Activated CD8-positive, alpha-beta memory T cell treated with anti-CD3 and anti-CD28 coated beads, Interleukin-2, amount 50 U/mL, for 48 hours (primary cell): ENCODE results near the gene PCLAF.
"Not testable (repeated sequence)": the region's sequence is repeated elsewhere in the genome, so short reads cannot be mapped to it uniquely, and the experiment has no call there.

Experiments
- DNase-seq: peaks from one replicate; pipeline ENCODE4 v3.0.0-alpha.2; 2020

PCLAF gene

GRCh38 chr15:64381000-64381751 lies at the start of gene PCLAF:
TSS of gene PCLAF (minus strand) at chr15:64381441. CDS start at chr15:64381371, 70 bp downstream.
- peak; percentile 95 for DNase-seq

DNA sequence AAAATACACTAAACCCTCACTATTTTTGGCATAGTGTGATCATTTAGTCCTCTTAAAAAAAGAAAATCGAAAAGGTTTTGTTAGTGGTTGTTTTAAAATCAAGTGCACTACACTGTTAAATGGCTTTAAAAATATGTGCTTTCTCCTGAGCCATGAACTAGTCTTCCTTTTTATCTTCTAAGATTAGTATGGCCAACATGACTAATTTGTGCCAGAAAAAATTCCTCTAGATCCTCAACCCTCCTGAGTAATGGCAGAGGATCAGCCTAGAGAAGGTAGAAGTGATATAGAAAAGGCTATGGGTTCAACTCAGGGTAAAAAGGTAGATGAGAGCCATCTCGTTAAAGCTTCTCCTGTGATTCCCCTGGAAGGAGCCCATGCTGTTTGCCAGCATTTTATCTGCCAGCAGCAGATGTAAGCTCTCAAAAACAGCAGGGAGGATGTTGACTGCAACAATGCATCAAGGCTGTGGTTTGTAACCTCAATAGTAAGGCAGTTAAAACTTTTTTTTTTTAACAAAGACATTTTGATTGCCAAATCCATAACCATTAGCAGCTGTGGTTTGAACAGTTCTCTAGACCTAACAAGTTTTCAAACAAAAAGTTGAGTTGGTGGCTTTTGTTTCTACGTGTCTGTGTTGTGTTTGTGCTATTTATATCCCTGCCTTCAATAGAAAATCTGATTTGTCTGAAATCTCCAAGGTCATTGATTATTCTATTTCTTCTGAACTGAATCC lies 48.9 kb upstream of the PCLAF start:
- no peak for DNase-seq

- no peak for DNase-seq
These were observed 48.2 kb upstream of the PCLAF start for GRCh38 chr15:64429448-64429847.

DNA sequence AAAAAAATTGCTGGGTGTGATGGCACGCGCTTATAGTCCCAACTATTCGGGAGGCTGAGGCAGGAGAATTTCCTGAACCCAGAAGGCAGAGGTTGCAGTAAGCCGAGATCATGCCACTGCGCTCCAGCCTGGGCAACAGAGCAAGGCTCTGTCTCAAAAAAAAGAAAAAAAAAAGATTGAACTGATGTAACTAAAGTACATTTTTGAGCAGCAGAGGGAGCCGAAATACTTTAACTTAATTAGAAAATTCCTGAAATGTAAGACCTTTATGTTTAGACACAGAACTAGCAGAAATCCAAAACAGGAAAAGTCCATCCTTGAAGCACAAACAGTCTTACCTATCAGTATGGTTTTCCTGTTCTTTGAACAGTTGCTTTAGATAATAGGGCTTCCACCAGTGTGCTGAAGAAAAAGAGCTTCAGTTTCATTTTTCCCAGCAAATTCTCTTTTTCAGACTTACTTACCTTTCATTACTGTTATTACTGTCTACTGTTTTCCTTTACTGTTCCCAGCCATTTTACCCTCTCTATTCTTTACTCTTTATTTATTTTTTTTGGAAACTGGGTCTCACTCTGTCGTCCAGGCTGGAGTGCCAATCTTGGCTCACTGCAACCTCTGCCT lies 45.7 kb upstream of the PCLAF start:
- no peak for DNase-seq

GRCh38 chr15:64425221-64425620 lies 44.0 kb upstream of the PCLAF start:
- no peak for DNase-seq

GRCh38 chr15:64423970-64424369 lies 42.7 kb upstream of the PCLAF start:
- DNase-seq = no peak

DNA sequence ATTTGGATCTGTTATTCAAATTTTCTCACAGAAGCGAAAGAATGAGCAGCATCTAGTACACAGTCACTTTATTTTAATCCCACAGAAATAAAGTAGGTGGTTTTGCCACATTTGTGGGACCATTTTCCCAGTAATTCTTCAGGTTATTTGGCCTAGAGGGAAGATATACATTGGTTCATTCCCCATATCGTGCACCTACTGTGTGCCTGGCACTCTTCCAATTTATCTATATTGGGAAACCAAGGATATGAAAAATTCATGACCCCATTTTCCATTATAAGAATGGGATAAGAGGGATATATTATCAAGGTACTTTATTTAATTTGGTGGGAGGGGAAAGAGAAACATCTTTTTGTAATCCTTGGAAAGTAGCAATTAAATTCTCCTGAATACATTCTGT lies 41.5 kb upstream of the PCLAF start:
- no peak for DNase-seq

GRCh38 chr15:64412216-64412615 lies 31.0 kb upstream of the PCLAF start:
- no peak for DNase-seq

GRCh38 chr15:64400583-64400982 lies 19.3 kb upstream of the PCLAF start:
- DNase-seq = no peak

DNA sequence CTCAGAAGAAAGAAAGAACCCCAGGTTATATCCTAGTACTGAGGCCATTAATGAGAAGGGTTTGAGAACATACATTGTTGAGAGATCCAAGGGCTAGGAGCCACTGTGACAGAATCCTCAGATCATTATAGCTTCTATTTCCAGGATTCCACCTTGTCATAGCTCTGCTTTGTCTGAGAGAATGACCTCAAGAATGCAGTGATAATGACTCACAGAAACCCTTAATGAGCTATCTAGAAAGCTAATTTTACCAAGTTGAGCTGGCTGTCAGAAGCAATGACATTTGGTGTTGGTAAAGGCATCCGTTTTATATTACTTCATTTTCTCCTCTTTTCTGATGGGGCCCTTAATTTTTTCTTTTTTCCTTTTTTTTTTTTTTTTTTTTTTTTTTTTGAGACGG lies 17.3 kb upstream of the PCLAF start:
- DNase-seq = no peak

DNA sequence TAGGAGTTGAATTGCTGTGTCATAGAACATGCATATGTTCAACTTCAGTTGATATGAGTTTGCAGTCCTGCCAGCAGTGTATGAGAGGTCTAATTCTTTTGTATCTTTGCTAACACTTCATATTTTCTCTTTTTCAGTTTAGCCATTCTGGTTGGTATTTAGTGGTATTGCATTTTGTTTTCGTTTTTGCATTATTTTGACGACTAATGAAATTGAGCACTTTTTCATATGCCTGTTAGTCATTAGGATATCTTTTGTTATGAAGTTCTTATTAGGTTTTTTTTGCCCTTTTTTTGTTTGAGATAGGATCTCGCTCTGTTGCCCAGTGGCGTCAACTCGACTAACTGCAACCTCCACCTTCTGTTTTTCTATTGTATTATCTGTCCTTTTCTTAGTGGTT lies 15.5 kb upstream of the PCLAF start:
- DNase-seq = no peak

GRCh38 chr15:64392471-64392870 lies 11.2 kb upstream of the PCLAF start:
- DNase-seq = not testable (repeated sequence)

GRCh38 chr15:64389036-64389435 lies 7.8 kb upstream of the PCLAF start:
- DNase-seq = no peak

- DNase-seq = peak; percentile 96
These were observed 6.4 kb upstream of the PCLAF start, which contains the start of gene TRIP4 for GRCh38 chr15:64387562-64388168. TSS of gene TRIP4 (plus strand) at chr15:64387836. CDS start at chr15:64387864, 28 bp downstream.

DNA sequence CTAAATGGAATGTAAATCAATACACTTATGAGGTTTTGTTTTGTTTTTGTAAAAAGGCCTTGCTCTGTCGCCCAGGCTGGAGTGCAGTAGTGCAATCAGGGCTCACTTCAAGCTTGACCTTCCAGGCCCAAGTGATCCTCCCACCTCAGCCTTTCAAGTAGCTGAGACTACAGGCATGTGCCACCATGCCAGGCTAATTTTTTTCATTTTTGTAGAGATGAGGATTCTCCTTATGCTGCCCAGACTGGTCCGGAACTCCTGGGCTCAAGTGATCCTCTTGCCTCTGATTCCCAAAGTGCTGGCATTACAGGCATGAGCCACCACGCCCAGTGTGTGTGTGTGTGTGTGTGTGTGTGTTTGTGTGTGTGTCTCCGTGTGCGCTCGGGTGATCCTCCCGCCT lies 5.0 kb upstream of the PCLAF start:
- no peak for DNase-seq

DNA sequence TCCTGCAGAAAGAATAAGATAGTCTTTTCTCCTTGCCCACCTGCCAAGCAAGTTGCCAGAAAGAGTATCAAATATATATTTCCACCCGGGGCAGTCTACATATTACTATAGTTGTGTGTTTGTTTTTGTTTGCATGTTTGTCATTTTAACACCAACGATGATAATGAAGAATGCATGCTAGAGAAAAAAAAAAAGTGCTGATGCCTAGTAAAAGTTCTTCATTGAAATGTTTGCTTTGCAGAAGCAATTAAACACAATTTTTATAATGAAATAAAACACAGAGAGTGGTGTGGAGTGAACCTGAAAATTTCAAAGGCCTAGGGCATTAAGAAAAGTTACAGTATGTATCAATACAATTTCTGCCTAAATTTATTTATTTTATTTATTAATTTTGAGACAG lies 2.5 kb upstream of the PCLAF start:
- DNase-seq = no peak

GRCh38 chr15:64380130-64380870 lies 941 bp downstream of the PCLAF start:
- DNase-seq = peak; percentile 41

- DNase-seq = no peak
These were observed 1.9 kb downstream of the PCLAF start for GRCh38 chr15:64379216-64379960.

DNA sequence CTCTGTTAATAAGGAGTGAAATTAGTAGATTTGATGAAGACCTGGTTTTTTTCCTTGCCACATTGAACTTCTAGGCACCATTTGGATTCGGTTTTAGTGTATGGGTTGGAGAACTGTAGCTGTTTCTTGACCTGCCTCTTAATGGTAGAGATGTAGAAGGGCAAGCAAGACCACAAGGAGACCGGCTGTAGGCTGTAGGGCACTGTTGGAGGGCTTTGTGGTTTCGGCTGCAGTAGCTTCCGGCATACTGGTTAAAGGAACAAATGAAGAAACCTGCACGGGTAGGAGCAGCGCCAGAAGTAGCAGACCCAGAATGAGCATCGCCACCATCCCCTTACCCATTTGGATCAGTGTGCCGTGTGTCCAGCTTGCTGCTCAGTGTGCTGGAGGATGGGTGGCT lies 7.9 kb downstream of the PCLAF start:
- no peak for DNase-seq

- not testable (repeated sequence) for DNase-seq
These were observed 9.9 kb downstream of the PCLAF start for GRCh38 chr15:64371383-64371782.

DNA sequence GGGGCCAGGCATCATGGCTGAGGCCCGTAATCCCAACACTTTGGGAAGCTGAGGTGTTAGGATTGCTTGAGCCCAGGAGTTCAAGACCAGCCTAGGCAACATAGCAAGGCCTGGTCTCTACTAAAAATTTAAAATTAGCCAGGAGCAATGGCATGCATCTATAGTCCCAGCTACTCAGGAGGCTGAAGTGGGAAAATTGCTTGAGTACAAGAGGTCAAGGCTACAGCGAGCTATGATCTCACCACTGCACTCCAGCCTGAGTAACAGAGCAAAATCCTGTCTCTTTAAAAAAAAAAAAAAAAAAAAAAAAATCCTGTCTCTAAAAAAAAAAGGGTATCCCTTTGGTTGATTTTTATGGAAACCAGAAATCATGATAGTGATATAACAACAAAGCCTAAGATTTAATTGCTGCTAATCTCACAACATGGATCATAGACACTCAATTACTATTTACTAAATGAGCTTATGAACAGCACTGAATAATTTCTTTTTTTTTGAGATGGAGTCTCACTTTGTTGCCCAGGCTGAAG lies 12.1 kb downstream of the PCLAF start:
- no peak for DNase-seq

DNA sequence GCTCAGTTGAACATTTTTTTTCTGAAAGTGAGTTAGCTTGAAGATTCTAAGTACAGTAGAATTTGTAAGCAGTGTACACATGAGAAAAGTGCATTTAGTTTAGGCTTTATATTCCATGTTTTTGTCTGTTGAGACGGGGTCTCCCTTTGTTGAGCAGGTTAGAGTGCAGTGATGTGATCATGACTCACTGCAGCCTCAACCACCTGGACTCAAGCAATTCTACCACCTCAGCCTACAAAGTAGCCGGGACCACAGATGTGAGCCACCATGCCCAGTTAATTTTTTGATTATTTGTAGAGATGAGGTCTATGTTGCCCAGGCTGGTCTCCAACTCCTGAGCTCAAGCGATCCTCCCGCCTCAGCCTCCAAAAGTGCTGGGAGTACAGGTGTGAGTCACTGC lies 20.0 kb downstream of the PCLAF start:
- DNase-seq = no peak
